ENCODE data around the gene PIGB. TPM values are rescaled to one million over a fixed set of nuclear protein-coding genes. Genes with fewer than 3 reads are reported as not detected.

Gene PIGB
- total and polyA plus RNA-seq, 4 donors, result 3.4 to 9.7 (median 4.8) TPM

DNA sequence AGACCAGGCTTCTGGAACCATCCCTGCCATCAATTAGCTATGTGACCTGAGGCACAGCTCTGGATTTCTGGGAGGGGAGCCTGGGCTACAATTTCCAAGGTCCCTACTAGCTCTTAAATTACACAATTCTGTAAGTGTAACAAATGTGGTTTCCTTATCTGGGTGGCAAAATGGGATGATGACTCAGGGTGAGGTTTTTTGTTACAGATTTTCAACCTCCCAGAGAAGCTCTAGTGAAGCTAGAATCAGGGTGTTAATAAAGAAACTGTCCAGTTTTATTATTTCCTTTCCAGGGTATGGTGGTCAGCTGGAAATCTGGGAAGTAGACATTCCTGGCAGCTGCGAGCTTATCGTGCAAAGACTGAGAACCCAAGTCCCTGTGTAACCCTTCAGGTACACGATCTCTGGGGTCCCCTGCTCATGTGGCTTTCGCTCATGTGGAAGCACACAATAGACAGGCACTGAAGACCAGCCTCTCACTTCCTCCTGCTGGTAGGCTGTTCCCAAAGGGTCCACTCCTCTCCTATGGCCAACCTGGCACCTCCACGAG, 36.7 kb upstream of the PIGB start:
- H3K27me3 ChIP-seq (ENCODE audit: control insufficient read depth in 4 of 4, insufficient read depth in 4 of 4, low read length in 3 of 4), result no peaks in the 10 kb centered on the region
- no peaks in the 10 kb centered on the region for H3K9me3 ChIP-seq (ENCODE audit: control insufficient read depth in 4 of 4, low read length in 3 of 4)
- peaks cover 0 to 6% (median 2%) of the 10 kb centered on the region in 4 donors for H3K4me1 ChIP-seq (ENCODE audit: control insufficient read depth in 4 of 4, insufficient read depth in 4 of 4, low read length in 3 of 4)
- WGBS, result 65% methylated on average over 5 of the region's 5 CpGs
- peak overlapping the region; percentile 11 to 19 for H3K27ac ChIP-seq (ENCODE audit: low read depth in 1 of 2, low read length in 2 of 2)
- no peak overlapping the region for H3K4me3 ChIP-seq (ENCODE audit: low read depth in 1 of 3, low read length in 3 of 3)
- TF ChIP-seq NR2F2 (IDR thresholded peaks at IDR 0.05) (no peak), RXRA (IDR thresholded peaks at IDR 0.05) (no peak), YY1 (IDR thresholded peaks at IDR 0.05) (no peak), HNF4G (IDR thresholded peaks at IDR 0.05) (no peak), HNF4A (conservative IDR thresholded peaks at IDR 0.05) (no peak), TAF1 (conservative IDR thresholded peaks at IDR 0.05) (no peak), RAD21 (IDR thresholded peaks at IDR 0.05) (no peak), GABPA (IDR thresholded peaks at IDR 0.05 in 1 of 2, conservative IDR thresholded peaks at IDR 0.05 in 1 of 2) (no peak), FOXA1 (IDR thresholded peaks at IDR 0.05) (no peak), FOXA2 (IDR thresholded peaks at IDR 0.05) (no peak)
- TF ChIP-seq, protein P1, sequence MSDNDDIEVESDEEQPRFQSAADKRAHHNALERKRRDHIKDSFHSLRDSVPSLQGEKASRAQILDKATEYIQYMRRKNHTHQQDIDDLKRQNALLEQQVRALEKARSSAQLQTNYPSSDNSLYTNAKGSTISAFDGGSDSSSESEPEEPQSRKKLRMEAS (IDR thresholded peaks at IDR 0.05), result no peak
- TF ChIP-seq, protein P2, sequence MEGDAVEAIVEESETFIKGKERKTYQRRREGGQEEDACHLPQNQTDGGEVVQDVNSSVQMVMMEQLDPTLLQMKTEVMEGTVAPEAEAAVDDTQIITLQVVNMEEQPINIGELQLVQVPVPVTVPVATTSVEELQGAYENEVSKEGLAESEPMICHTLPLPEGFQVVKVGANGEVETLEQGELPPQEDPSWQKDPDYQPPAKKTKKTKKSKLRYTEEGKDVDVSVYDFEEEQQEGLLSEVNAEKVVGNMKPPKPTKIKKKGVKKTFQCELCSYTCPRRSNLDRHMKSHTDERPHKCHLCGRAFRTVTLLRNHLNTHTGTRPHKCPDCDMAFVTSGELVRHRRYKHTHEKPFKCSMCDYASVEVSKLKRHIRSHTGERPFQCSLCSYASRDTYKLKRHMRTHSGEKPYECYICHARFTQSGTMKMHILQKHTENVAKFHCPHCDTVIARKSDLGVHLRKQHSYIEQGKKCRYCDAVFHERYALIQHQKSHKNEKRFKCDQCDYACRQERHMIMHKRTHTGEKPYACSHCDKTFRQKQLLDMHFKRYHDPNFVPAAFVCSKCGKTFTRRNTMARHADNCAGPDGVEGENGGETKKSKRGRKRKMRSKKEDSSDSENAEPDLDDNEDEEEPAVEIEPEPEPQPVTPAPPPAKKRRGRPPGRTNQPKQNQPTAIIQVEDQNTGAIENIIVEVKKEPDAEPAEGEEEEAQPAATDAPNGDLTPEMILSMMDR (IDR thresholded peaks at IDR 0.05; ENCODE audit: low read depth, low read length, missing input control), result no peak
- TF ChIP-seq, protein P3, sequence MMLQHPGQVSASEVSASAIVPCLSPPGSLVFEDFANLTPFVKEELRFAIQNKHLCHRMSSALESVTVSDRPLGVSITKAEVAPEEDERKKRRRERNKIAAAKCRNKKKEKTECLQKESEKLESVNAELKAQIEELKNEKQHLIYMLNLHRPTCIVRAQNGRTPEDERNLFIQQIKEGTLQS (IDR thresholded peaks at IDR 0.05), result no peak
- H3K9ac ChIP-seq (ENCODE audit: low read depth in 1 of 2, low read length in 2 of 2), result no peak overlapping the region
- no peaks in the 10 kb centered on the region for H3K36me3 ChIP-seq (ENCODE audit: control insufficient read depth in 4 of 4, insufficient read depth in 3 of 4, low read depth in 1 of 4, low read length in 3 of 4)
- no peak for DNase-seq (ENCODE audit: low spot score)

DNA sequence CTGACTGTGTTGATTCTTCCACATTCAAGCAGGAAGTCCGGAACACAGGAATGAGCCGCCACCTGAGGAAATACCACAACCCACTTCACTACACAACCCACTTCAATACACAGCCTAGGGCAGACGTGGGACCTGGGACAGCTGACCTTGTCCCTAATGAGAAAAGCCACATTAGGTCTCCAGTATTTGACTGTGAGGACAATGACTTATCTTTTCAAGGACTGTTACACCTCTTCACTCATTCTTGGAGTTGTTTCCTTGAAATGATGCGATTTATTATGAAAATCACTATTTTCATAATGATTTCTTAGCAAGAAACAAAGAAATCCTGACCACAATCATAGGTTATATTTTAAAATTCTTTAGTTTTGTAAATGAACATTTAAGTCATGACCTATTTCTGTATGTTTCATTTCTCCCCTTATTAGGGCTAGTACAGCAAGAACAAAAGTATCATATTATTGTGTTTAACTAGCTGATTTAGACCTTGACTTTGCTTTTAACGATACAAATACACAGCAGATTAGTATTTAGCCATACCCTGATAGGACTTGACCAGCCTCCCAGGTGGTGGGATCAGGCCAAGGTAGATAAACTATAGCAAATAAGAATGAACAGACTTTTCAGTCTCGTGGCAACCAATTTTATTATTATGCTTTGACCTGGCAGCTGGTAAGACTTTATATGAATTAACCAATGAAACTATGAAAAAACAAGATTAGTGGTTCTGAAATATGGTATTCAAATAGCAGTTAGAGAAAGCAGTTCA, 35.5 kb upstream of the PIGB start:
- 67% methylated on average over 6 of the region's 6 CpGs for WGBS
- Histone ChIP-seq H3K9ac (ENCODE audit: low read depth in 1 of 2, low read length in 2 of 2) (no peak overlapping the region), H3K27ac (ENCODE audit: low read depth in 1 of 2, low read length in 2 of 2) (no peak overlapping the region), H3K36me3 (ENCODE audit: control insufficient read depth in 4 of 4, insufficient read depth in 3 of 4, low read depth in 1 of 4, low read length in 3 of 4) (no peaks in the 10 kb centered on the region), H3K4me3 (ENCODE audit: low read depth in 1 of 3, low read length in 3 of 3) (no peak overlapping the region), H3K9me3 (ENCODE audit: control insufficient read depth in 4 of 4, low read length in 3 of 4) (no peaks in the 10 kb centered on the region), H3K4me1 (ENCODE audit: control insufficient read depth in 4 of 4, insufficient read depth in 4 of 4, low read length in 3 of 4) (peaks cover 0 to 6% (median 3%) of the 10 kb centered on the region in 4 donors), H3K27me3 (ENCODE audit: control insufficient read depth in 4 of 4, insufficient read depth in 4 of 4, low read length in 3 of 4) (no peaks in the 10 kb centered on the region)
- TF ChIP-seq TAF1 (conservative IDR thresholded peaks at IDR 0.05) (no peak), HNF4A (conservative IDR thresholded peaks at IDR 0.05) (no peak), FOXA2 (IDR thresholded peaks at IDR 0.05) (no peak), JUND (IDR thresholded peaks at IDR 0.05) (no peak), NR2F2 (IDR thresholded peaks at IDR 0.05) (no peak), HNF4G (IDR thresholded peaks at IDR 0.05) (no peak), RXRA (IDR thresholded peaks at IDR 0.05) (no peak), GABPA (IDR thresholded peaks at IDR 0.05 in 1 of 2, conservative IDR thresholded peaks at IDR 0.05 in 1 of 2) (no peak), RAD21 (IDR thresholded peaks at IDR 0.05) (no peak), YY1 (IDR thresholded peaks at IDR 0.05) (no peak), EGR1 (IDR thresholded peaks at IDR 0.05; ENCODE audit: low read depth in 2 of 2) (no peak), SP1 (IDR thresholded peaks at IDR 0.05) (no peak)
- TF ChIP-seq, protein P2 (IDR thresholded peaks at IDR 0.05; ENCODE audit: low read depth, low read length, missing input control), result no peak
- TF ChIP-seq, protein P4, sequence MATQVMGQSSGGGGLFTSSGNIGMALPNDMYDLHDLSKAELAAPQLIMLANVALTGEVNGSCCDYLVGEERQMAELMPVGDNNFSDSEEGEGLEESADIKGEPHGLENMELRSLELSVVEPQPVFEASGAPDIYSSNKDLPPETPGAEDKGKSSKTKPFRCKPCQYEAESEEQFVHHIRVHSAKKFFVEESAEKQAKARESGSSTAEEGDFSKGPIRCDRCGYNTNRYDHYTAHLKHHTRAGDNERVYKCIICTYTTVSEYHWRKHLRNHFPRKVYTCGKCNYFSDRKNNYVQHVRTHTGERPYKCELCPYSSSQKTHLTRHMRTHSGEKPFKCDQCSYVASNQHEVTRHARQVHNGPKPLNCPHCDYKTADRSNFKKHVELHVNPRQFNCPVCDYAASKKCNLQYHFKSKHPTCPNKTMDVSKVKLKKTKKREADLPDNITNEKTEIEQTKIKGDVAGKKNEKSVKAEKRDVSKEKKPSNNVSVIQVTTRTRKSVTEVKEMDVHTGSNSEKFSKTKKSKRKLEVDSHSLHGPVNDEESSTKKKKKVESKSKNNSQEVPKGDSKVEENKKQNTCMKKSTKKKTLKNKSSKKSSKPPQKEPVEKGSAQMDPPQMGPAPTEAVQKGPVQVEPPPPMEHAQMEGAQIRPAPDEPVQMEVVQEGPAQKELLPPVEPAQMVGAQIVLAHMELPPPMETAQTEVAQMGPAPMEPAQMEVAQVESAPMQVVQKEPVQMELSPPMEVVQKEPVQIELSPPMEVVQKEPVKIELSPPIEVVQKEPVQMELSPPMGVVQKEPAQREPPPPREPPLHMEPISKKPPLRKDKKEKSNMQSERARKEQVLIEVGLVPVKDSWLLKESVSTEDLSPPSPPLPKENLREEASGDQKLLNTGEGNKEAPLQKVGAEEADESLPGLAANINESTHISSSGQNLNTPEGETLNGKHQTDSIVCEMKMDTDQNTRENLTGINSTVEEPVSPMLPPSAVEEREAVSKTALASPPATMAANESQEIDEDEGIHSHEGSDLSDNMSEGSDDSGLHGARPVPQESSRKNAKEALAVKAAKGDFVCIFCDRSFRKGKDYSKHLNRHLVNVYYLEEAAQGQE (IDR thresholded peaks at IDR 0.05), result no peak
- TF ChIP-seq, protein P5, sequence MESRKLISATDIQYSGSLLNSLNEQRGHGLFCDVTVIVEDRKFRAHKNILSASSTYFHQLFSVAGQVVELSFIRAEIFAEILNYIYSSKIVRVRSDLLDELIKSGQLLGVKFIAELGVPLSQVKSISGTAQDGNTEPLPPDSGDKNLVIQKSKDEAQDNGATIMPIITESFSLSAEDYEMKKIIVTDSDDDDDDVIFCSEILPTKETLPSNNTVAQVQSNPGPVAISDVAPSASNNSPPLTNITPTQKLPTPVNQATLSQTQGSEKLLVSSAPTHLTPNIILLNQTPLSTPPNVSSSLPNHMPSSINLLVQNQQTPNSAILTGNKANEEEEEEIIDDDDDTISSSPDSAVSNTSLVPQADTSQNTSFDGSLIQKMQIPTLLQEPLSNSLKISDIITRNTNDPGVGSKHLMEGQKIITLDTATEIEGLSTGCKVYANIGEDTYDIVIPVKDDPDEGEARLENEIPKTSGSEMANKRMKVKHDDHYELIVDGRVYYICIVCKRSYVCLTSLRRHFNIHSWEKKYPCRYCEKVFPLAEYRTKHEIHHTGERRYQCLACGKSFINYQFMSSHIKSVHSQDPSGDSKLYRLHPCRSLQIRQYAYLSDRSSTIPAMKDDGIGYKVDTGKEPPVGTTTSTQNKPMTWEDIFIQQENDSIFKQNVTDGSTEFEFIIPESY (IDR thresholded peaks at IDR 0.05), result no peak
- TF ChIP-seq, protein P1 (IDR thresholded peaks at IDR 0.05), result no peak
- TF ChIP-seq, protein P3 (IDR thresholded peaks at IDR 0.05), result no peak
- DNase-seq (ENCODE audit: low spot score), result no peak

Measured in liver (tissue), 9 donors.